Kidney (tissue), 14 donors: Measurements from ENCODE around the gene CRK. TPM values are rescaled to one million over a fixed set of nuclear protein-coding genes. Genes with fewer than 3 reads are reported as not detected.
"Not testable (repeated sequence)": the region's sequence is repeated elsewhere in the genome, so short reads cannot be mapped to it uniquely, and the experiment has no call there.

Experiments used
- DNase-seq, 5 donors: peaks; one replicate each; pipeline ENCODE4 v3.0.0-alpha.2; 2013 to 2020
- FAIRE-seq: peaks from 2 replicates; lab custom pipeline; 2012; peaks lifted over from hg19 to GRCh38; lab: Jason Lieb, UNC
- H3K27ac ChIP-seq, 2 donors: one replicate each; pipeline ENCODE4 v1.7.0; 2013; ENCODE audit warnings: low read depth in 2 of 2, low read length in 2 of 2, inconsistent platforms in 1 of 2
- H3K27me3 ChIP-seq: one replicate; pipeline ENCODE4 v1.7.1; 2013; ENCODE audit warnings: low read length, inconsistent platforms; ENCODE audit not compliant: control insufficient read depth, insufficient read depth
- H3K36me3 ChIP-seq, 3 donors: one replicate each; pipeline versions ENCODE4 v1.7.0 to v1.7.1; 2013; ENCODE audit warnings: low read length in 3 of 3, control low read depth in 1 of 3, inconsistent platforms in 1 of 3; ENCODE audit not compliant: insufficient read depth in 3 of 3, control insufficient read depth in 2 of 3
- H3K4me1 ChIP-seq, 3 donors: one replicate each; pipeline versions ENCODE4 v1.7.0 to v1.7.1; 2013; ENCODE audit warnings: low read length in 3 of 3, inconsistent platforms in 1 of 3, low read depth in 1 of 3; ENCODE audit not compliant: control insufficient read depth in 2 of 3, insufficient read depth in 2 of 3
- H3K4me3 ChIP-seq, 3 donors: one replicate each; pipeline versions ENCODE4 v1.7.0 to v1.8.1; 2013; ENCODE audit warnings: low read length in 3 of 3, control low read depth in 1 of 3, inconsistent platforms in 1 of 3
- H3K9ac ChIP-seq, 3 donors: one replicate each; pipeline versions ENCODE4 v1.7.0 to v1.7.1; 2013; ENCODE audit warnings: low read length in 3 of 3, control low read depth in 1 of 3, inconsistent platforms in 1 of 3
- H3K9me3 ChIP-seq, 3 donors: one replicate each; pipeline versions ENCODE4 v1.7.0 to v1.7.1; 2013; ENCODE audit warnings: low read length in 3 of 3, control low read depth in 1 of 3, inconsistent platforms in 1 of 3; ENCODE audit not compliant: control insufficient read depth in 2 of 3, insufficient read depth in 1 of 3
- intact Hi-C: fragments of 100-400 bp; cut with DNase I; formaldehyde crosslinking; loops from one replicate; pipeline ENCODE4 v1.11.1; 2022
- polyA plus RNA-seq: library from polyadenylated mRNA; stranded (reverse); fragments of 350-450 nt; fragmentation: Illumina TruSeq; extraction: RNeasy Lipid Tissue Mini Kit (QIAGEN cat#74804); gene quantifications from one replicate; pipeline ENCODE4 v1.2.3, GENCODE V29; 2014; ENCODE audit warnings: low read depth, low replicate concordance; ENCODE audit not compliant: insufficient read depth
- total RNA-seq: library from RNA; stranded (reverse); fragmentation: NEBNext Ultra II Directional; extraction: Animal tissue kit (Norgen Biotek cat#: 25700); gene quantifications from one replicate; pipeline ENCODE4 v1.2.1, GENCODE V29; 2021
- TF ChIP-seq, protein P1 (sequence below): IDR thresholded peaks from 3 replicates; pipeline ENCODE4 v1.5.1; 2012; ENCODE audit warnings: mild to moderate bottlenecking, moderate library complexity, borderline replicate concordance; ENCODE audit not compliant: insufficient read depth; ENCODE audit errors: extremely low read depth
- donor health status: control.
- donor health status: control.
- donor health status: control.
- donor health status: control.
- donor health status: control.
- donor health status: DM: yes; HTN: yes; CAD: no.
- donor health status: Normal renal cell carcinoma (clear cell type).

Gene CRK
- total and polyA plus RNA-seq, 2 donors from 2014 or later: 26.8 to 61.3 TPM

- DNase-seq: peak; percentile 68 to 90 (median 84)
- Histone ChIP-seq H3K36me3 (no peaks in the 10 kb centered on the region), H3K4me3 (peak overlapping the region; percentile 71 to 93 (median 76)), H3K27ac (peak overlapping the region; percentile 92 to 94), H3K27me3 (no peaks in the 10 kb centered on the region), H3K9ac (peak overlapping the region; percentile 66 to 86 (median 80)), H3K4me1 (peaks cover 2 to 18% (median 17%) of the 10 kb centered on the region in 3 donors), H3K9me3 (no peaks in the 10 kb centered on the region)
- TF ChIP-seq, protein P1, sequence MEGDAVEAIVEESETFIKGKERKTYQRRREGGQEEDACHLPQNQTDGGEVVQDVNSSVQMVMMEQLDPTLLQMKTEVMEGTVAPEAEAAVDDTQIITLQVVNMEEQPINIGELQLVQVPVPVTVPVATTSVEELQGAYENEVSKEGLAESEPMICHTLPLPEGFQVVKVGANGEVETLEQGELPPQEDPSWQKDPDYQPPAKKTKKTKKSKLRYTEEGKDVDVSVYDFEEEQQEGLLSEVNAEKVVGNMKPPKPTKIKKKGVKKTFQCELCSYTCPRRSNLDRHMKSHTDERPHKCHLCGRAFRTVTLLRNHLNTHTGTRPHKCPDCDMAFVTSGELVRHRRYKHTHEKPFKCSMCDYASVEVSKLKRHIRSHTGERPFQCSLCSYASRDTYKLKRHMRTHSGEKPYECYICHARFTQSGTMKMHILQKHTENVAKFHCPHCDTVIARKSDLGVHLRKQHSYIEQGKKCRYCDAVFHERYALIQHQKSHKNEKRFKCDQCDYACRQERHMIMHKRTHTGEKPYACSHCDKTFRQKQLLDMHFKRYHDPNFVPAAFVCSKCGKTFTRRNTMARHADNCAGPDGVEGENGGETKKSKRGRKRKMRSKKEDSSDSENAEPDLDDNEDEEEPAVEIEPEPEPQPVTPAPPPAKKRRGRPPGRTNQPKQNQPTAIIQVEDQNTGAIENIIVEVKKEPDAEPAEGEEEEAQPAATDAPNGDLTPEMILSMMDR: peak; percentile 55
- FAIRE-seq: no peak
- intact Hi-C loops: no loop called here
These were observed 688 bp downstream of the CRK start for GRCh38 chr17:1455291-1455796.

GRCh38 chr17:1454541-1454940 is 1.5 kb downstream of the CRK start:
- DNase-seq (no peak), FAIRE-seq (no peak)
- Histone ChIP-seq H3K36me3 (no peaks in the 10 kb centered on the region), H3K27ac (peak overlapping the region; percentile 2 to 92), H3K4me3 (peak overlapping the region; percentile 71 to 93 (median 76)), H3K27me3 (no peaks in the 10 kb centered on the region), H3K9me3 (no peaks in the 10 kb centered on the region), H3K4me1 (peaks cover 2 to 15% (median 12%) of the 10 kb centered on the region in 3 donors), H3K9ac (peak overlapping the region in 2 of 3 donors; percentile 80 to 86)
- TF ChIP-seq, protein P1: no peak
- intact Hi-C loops: no loop called here

GRCh38 chr17:1453694-1454093 is 2.3 kb downstream of the CRK start:
- H3K27ac ChIP-seq, H3K9ac ChIP-seq, H3K27me3 ChIP-seq, H3K9me3 ChIP-seq, H3K36me3 ChIP-seq, DNase-seq, intact Hi-C loops, H3K4me3 ChIP-seq, FAIRE-seq: not testable (repeated sequence)
- peaks cover 2 to 15% (median 14%) of the 10 kb centered on the region in 3 donors for H3K4me1 ChIP-seq

DNA sequence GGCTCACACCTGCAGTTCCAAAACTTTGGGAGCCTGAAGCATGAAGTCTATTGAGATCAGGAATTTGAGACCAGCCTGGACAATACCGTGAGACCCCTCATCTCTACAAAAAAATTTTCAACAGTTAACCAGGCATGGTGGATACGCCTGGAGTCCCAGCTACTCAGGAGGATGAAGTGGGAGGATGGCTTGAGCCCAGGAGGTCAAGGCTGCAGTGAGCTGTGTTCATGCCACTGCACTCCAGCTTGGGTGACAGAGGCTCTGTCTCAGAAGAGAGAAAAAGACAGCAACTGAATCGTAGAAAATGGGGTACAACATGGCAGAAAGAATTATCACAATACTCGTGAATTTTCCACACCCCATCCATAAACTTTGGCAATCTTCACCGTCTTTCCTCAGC is 3.2 kb downstream of the CRK start:
- no peak overlapping the region for H3K9ac ChIP-seq
- no peaks in the 10 kb centered on the region for H3K9me3 ChIP-seq
- DNase-seq (no peak), FAIRE-seq (no peak)
- H3K4me1 ChIP-seq: peaks cover 2 to 15% (median 14%) of the 10 kb centered on the region in 3 donors
- TF ChIP-seq, protein P1: no peak
- no peak overlapping the region for H3K4me3 ChIP-seq
- H3K27ac ChIP-seq: no peak overlapping the region
- no peaks in the 10 kb centered on the region for H3K27me3 ChIP-seq
- intact Hi-C loops: no loop called here
- H3K36me3 ChIP-seq: no peaks in the 10 kb centered on the region

- FAIRE-seq, intact Hi-C loops, H3K4me3 ChIP-seq, H3K36me3 ChIP-seq, H3K9ac ChIP-seq, H3K9me3 ChIP-seq, DNase-seq, H3K27ac ChIP-seq, H3K27me3 ChIP-seq: not testable (repeated sequence)
- H3K4me1 ChIP-seq: peaks cover 2 to 13% (median 12%) of the 10 kb centered on the region in 3 donors
These were observed 5.8 kb downstream of the CRK start for GRCh38 chr17:1450261-1450660.
